ENCODE data around the gene ADAMTS13.

DNA sequence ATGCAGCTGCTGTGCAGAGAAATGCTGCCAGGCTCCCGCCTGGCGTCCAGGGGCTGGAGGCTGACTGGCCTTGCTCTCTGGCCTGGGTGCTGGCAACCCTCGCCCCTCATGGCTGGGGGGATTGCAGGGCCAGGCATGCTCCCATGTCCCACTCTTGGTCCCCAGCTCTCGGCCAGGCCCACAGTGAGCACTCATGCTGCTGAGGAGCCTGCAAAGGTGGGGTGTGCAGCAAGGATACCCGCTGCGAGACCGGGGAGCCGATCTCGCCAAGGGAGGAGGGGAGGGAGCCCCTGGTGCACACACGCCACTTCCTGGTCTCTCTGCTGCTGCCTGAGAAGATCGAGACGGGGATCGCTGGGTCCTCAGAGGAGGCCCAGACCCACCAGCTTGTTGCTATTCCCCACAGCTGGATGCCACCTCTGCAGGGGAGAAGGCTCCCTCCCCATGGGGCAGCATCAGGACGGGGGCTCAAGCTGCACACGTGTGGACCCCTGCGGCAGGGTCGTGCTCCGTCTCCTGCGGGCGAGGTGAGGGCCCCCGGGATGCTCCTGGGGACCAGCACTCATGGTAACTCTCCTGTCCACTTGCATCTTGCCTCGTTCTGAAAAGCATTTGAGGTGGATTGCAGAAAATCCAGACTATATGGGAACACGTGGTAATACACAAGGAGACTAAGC lies 23.3 kb downstream of the ADAMTS13 start:
- TF ChIP-seq, protein P1, sequence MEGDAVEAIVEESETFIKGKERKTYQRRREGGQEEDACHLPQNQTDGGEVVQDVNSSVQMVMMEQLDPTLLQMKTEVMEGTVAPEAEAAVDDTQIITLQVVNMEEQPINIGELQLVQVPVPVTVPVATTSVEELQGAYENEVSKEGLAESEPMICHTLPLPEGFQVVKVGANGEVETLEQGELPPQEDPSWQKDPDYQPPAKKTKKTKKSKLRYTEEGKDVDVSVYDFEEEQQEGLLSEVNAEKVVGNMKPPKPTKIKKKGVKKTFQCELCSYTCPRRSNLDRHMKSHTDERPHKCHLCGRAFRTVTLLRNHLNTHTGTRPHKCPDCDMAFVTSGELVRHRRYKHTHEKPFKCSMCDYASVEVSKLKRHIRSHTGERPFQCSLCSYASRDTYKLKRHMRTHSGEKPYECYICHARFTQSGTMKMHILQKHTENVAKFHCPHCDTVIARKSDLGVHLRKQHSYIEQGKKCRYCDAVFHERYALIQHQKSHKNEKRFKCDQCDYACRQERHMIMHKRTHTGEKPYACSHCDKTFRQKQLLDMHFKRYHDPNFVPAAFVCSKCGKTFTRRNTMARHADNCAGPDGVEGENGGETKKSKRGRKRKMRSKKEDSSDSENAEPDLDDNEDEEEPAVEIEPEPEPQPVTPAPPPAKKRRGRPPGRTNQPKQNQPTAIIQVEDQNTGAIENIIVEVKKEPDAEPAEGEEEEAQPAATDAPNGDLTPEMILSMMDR (IDR thresholded peaks at IDR 0.05), result no peak
- TF ChIP-seq POLR2AphosphoS5 (IDR thresholded peaks at IDR 0.05), result no peak
- no peak for TF ChIP-seq POLR2A (IDR thresholded peaks at IDR 0.05)
